Measurements from ENCODE around the gene CLTC.

The CLTC gene

GRCh38 chr17:59643159-59644140 is 23.8 kb downstream of the CLTC start:
- peak; percentile 46; the same call in 1 of the 3 replicates for ATAC-seq (ENCODE audit: low read depth)
- H3K4me1 ChIP-seq (ENCODE audit: insufficient read depth, poor library complexity, severe bottlenecking): peaks cover 7% of the 10 kb centered on the region
- no peak overlapping the region for H3K27ac ChIP-seq (ENCODE audit: poor library complexity, severe bottlenecking)
- TF ChIP-seq CTCF (IDR thresholded peaks at IDR 0.05; ENCODE audit: poor library complexity, severe bottlenecking): no peak
- peaks cover 65% of the 10 kb centered on the region for H3K36me3 ChIP-seq (ENCODE audit: low read depth)
- no peaks in the 10 kb centered on the region for H3K9me3 ChIP-seq (ENCODE audit: severe bottlenecking)
- H3K4me3 ChIP-seq (ENCODE audit: severe bottlenecking): no peak overlapping the region
- DNase-seq (ENCODE audit: low spot score): no peak
- no peaks in the 10 kb centered on the region for H3K27me3 ChIP-seq (ENCODE audit: insufficient read depth, poor library complexity, severe bottlenecking)

- Histone ChIP-seq H3K9me3 (ENCODE audit: severe bottlenecking) (no peaks in the 10 kb centered on the region), H3K4me1 (ENCODE audit: insufficient read depth, poor library complexity, severe bottlenecking) (peaks cover under 1% of the 10 kb centered on the region), H3K36me3 (ENCODE audit: low read depth) (peaks cover 90% of the 10 kb centered on the region), H3K27ac (ENCODE audit: poor library complexity, severe bottlenecking) (no peak overlapping the region), H3K27me3 (ENCODE audit: insufficient read depth, poor library complexity, severe bottlenecking) (no peaks in the 10 kb centered on the region), H3K4me3 (ENCODE audit: severe bottlenecking) (no peak overlapping the region)
- no peak for TF ChIP-seq CTCF (IDR thresholded peaks at IDR 0.05; ENCODE audit: poor library complexity, severe bottlenecking)
- no peak for ATAC-seq (ENCODE audit: low read depth)
- no peak for DNase-seq (ENCODE audit: low spot score)
Measured at GRCh38 chr17:59647288-59647687, 27.6 kb downstream of the CLTC start.

- Histone ChIP-seq H3K9me3 (ENCODE audit: severe bottlenecking) (no peaks in the 10 kb centered on the region), H3K4me1 (ENCODE audit: insufficient read depth, poor library complexity, severe bottlenecking) (no peaks in the 10 kb centered on the region), H3K27ac (ENCODE audit: poor library complexity, severe bottlenecking) (no peak overlapping the region), H3K4me3 (ENCODE audit: severe bottlenecking) (no peak overlapping the region), H3K27me3 (ENCODE audit: insufficient read depth, poor library complexity, severe bottlenecking) (no peaks in the 10 kb centered on the region), H3K36me3 (ENCODE audit: low read depth) (peaks cover 96% of the 10 kb centered on the region)
- DNase-seq (ENCODE audit: low spot score) (no peak), ATAC-seq (ENCODE audit: low read depth) (no peak)
- TF ChIP-seq CTCF (IDR thresholded peaks at IDR 0.05; ENCODE audit: poor library complexity, severe bottlenecking): no peak
Measured at GRCh38 chr17:59649886-59650285, 30.2 kb downstream of the CLTC start.

GRCh38 chr17:59650642-59651041 is 30.9 kb downstream of the CLTC start:
- Histone ChIP-seq H3K27ac (ENCODE audit: poor library complexity, severe bottlenecking) (no peak overlapping the region), H3K4me1 (ENCODE audit: insufficient read depth, poor library complexity, severe bottlenecking) (no peaks in the 10 kb centered on the region), H3K27me3 (ENCODE audit: insufficient read depth, poor library complexity, severe bottlenecking) (no peaks in the 10 kb centered on the region), H3K9me3 (ENCODE audit: severe bottlenecking) (no peaks in the 10 kb centered on the region), H3K36me3 (ENCODE audit: low read depth) (peaks cover 96% of the 10 kb centered on the region), H3K4me3 (ENCODE audit: severe bottlenecking) (no peak overlapping the region)
- DNase-seq (ENCODE audit: low spot score): no peak
- TF ChIP-seq CTCF (IDR thresholded peaks at IDR 0.05; ENCODE audit: poor library complexity, severe bottlenecking): no peak
- ATAC-seq (ENCODE audit: low read depth): no peak

- Histone ChIP-seq H3K36me3 (ENCODE audit: low read depth) (peaks cover 96% of the 10 kb centered on the region), H3K9me3 (ENCODE audit: severe bottlenecking) (no peaks in the 10 kb centered on the region), H3K4me1 (ENCODE audit: insufficient read depth, poor library complexity, severe bottlenecking) (no peaks in the 10 kb centered on the region), H3K27ac (ENCODE audit: poor library complexity, severe bottlenecking) (no peak overlapping the region), H3K4me3 (ENCODE audit: severe bottlenecking) (no peak overlapping the region), H3K27me3 (ENCODE audit: insufficient read depth, poor library complexity, severe bottlenecking) (no peaks in the 10 kb centered on the region)
- no peak for TF ChIP-seq CTCF (IDR thresholded peaks at IDR 0.05; ENCODE audit: poor library complexity, severe bottlenecking)
- peak; percentile 60; the same call in 2 of the 3 replicates for ATAC-seq (ENCODE audit: low read depth)
- no peak for DNase-seq (ENCODE audit: low spot score)
Measured at GRCh38 chr17:59651346-59651745, 31.7 kb downstream of the CLTC start.
